Motor neuron (in vitro differentiated cells): ENCODE measurements around the gene FEM1B. TPM values are rescaled to one million over a fixed set of nuclear protein-coding genes. Genes with fewer than 3 reads are reported as not detected.

Experiments used
- ATAC-seq, 8 experiments: fragments of 200-7000 bp; cut with Tn5 transposase; replicated peaks in 6 of 8; 2 replicates each; pipeline ENCODE4 v1.8.0; 2021; ENCODE audit warnings: mild to moderate bottlenecking in 8 of 8, moderate library complexity in 8 of 8
- H3K27ac ChIP-seq, 2 donors: fragments of 250-450 bp; sonication (Bioruptor Pico); 2 replicates each; pipeline ENCODE4 v1.9.0; 2021; ENCODE audit warnings: antibody characterized with exemption in 2 of 2, mild to moderate bottlenecking in 2 of 2, moderate library complexity in 1 of 2
- H3K4me1 ChIP-seq, 2 donors: fragments of 250-450 bp; sonication (Bioruptor Pico); replicated peaks in 1 of 2; 2 replicates each; pipeline ENCODE4 v1.6.1; 2021; ENCODE audit warnings: antibody characterized with exemption in 2 of 2, mild to moderate bottlenecking in 2 of 2, moderate library complexity in 1 of 2
- H3K4me3 ChIP-seq, 5 donors: fragments of 250-450 bp; sonication (Bioruptor Pico); 2 replicates each; pipeline ENCODE4 v1.9.0; 2021; ENCODE audit warnings: antibody characterized with exemption in 5 of 5, mild to moderate bottlenecking in 5 of 5, moderate library complexity in 4 of 5
- WGBS, 10 experiments: fragments of 450-650 bp; shearing (Covaris generic); methylation state at CpG; one replicate each; pipeline ENCODE4 v1.0.0; 2022; 5-methylcytosine and 5-hydroxymethylcytosine counted together
- in situ Hi-C, 9 experiments: fragments of 400-800 bp; cut with MboI; loops; one replicate each; pipeline ENCODE4 v1.15.0; 2021; ENCODE audit warnings: low sequenced_read_pairs in 9 of 9, low pct_unique_long_range_greater_than_20kb in 2 of 9; ENCODE audit not compliant: unreplicated experiment in 9 of 9
- total RNA-seq, 8 experiments: library from RNA; unstranded; fragments of 300-600 nt; gene quantifications; 2 replicates each; pipeline versions ENCODE4 v1.2.3 to v1.2.4, GENCODE V29; 2022

The FEM1B gene
- total RNA-seq, 8 experiments from 2014 or later: 20.6 to 78.3 (median 44.0) TPM

DNA sequence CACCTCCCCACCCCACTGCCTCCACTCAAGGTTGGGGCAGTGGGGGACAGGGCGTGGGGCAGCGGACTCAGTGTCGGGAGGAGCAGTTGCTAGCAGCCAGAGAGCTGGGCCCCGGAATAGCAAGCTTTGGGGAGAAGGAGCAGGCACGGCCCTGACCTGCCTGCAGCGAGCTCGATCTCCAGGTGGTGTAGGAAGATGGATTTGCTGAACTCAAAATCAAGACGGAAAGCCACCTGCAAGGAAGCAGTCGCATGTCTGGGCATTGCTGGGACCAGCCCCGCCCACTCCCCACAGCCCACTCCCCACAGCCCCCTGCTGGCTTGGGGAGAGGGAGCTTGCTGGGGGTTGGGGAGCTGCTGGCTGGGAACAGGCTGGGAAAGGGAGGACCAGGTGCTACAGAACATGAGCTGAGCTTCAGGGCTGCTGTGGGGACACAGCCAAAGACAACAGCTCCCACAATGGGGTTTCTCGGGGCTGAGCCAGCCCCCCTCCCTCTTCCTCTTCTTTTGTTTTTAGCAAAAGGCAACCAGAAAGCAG is 38.0 kb downstream of the FEM1B start:
- WGBS, 10 experiments: 14 to 100% (median 60%) methylated on average over 1 of the region's 11 CpGs; no CpG with 5 or more reads in 7 of the 10 experiments
- Histone ChIP-seq H3K4me1 (peaks cover 0 to 8% of the 10 kb centered on the region in 2 donors), H3K4me3 (no peak overlapping the region), H3K27ac (no peak overlapping the region)
- ATAC-seq: peak in 3 of 8 experiments; percentile 27 to 55 (median 45)
- in situ Hi-C loops: loop anchor here in 2 of 9 experiments (25.0 kb wide), 1 partner anchor 222 kb away; no protein-coding TSS in a partner anchor

- no peak overlapping the region for H3K4me3 ChIP-seq
- H3K27ac ChIP-seq: no peak overlapping the region
- 59 to 80% (median 71%) methylated on average over 2 to 5 of the region's 17 CpGs; no CpG with 5 or more reads in 5 of the 10 experiments for WGBS, 10 experiments
- in situ Hi-C loops: loop anchor here in 2 of 9 experiments (25.0 kb wide), 1 partner anchor 221 kb away; no protein-coding TSS in a partner anchor
- peak in 6 of 8 experiments; percentile 37 to 55 (median 51) for ATAC-seq
- H3K4me1 ChIP-seq: peaks cover 0 to 8% of the 10 kb centered on the region in 2 donors
Observed at GRCh38 chr15:68316061-68316804, 38.7 kb downstream of the FEM1B start.

DNA sequence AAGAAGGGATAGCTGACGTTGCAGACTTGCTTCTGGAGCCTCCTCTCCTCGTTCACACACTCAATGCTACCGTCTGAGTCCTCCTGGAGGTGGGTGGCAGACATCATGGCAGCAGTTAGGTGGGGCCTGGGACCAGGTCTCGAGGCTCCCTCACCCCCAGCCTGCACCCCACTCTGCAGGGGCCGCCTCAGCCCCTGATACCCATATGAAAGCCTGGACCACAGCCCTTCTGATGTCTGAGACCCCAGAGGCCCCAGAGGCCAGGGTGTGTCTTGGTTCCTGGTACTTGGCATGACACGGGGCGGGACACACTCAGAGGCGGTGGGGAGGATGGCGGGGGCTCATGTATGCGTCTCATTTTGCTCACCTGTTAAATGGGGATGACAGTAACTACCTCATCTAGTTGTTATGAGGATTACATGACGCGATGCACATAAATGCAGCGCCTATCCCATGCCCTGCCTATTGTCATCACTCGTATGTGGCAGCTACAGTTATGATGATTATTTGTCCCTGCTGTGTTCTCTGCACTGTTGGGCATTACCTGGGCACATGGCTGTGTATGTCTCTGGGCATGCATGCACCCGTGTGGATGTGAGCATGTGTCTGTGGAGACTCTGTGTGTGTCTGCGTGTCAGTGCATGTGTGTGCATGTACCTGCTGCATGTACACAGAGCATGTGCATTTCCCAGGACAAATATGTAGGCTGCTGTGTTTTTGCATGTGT is 39.9 kb downstream of the FEM1B start:
- Histone ChIP-seq H3K4me1 (peaks cover 0 to 8% of the 10 kb centered on the region in 2 donors), H3K27ac (no peak overlapping the region), H3K4me3 (no peak overlapping the region)
- in situ Hi-C loops: loop anchor here in 2 of 9 experiments (25.0 kb wide), 1 partner anchor 220 kb away; no protein-coding TSS in a partner anchor
- no peak for ATAC-seq
- WGBS, 10 experiments: 50 to 94% (median 67%) methylated on average over 2 to 5 of the region's 16 CpGs; no CpG with 5 or more reads in 6 of the 10 experiments

GRCh38 chr15:68318008-68318835 is 40.7 kb downstream of the FEM1B start:
- no peak overlapping the region for H3K4me3 ChIP-seq
- in situ Hi-C loops: loop anchor here in 2 of 9 experiments (25.0 kb wide), 1 partner anchor 219 kb away; no protein-coding TSS in a partner anchor
- 40 to 100% (median 83%) methylated on average over 1 to 2 of the region's 6 CpGs; no CpG with 5 or more reads in 5 of the 10 experiments for WGBS, 10 experiments
- no peak overlapping the region for H3K27ac ChIP-seq
- peaks cover 0 to 8% of the 10 kb centered on the region in 2 donors for H3K4me1 ChIP-seq
- ATAC-seq: no peak

DNA sequence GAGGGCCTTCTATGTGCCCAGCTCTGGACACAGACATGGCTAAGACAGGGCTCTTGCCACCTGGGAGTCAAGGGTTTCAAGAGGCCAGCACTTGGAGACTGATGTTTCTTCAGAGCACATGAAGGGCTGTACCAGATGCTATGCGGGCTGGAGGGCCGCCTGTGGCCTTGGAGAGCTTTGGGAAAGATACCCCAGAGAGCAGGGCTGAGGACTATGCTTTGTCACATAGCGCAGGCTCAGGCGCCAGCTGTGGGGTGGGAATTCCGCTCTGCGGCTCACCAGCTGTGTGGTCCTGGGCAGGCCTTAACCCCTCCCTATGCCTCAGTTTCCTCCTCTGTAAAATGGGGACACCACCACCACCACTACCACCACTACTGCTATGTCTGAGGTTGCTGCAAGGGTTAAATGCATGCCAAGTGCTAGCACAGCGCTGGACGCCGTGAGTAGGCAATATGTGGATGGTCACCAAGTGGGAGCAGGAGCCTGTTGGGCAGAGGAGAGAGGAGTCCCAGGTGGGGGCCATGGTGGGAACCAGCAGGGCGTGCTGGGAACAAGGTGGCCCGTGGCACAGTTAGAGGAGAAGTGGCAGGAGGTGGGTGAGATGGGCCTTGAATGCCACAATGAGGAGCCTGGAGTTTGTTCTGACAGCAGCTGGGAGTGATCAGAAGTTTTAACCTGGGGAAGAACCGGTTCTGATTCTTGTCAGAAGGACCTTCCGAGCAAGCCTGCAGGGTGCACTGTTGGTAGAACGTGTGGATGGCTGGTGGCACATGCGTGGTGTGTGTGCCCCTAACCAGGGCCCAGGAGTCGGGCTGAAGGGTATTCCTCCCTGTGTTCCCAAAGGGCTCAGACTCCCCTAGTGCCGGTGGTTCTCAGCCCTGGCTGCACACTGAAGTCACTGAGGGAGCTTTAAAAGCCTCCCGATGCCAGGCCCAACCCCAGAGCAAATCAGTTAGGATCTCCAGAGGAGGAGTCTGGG is 41.7 kb downstream of the FEM1B start:
- H3K27ac ChIP-seq: no peak overlapping the region
- peaks cover 0 to 8% of the 10 kb centered on the region in 2 donors for H3K4me1 ChIP-seq
- in situ Hi-C loops: loop anchor here in 2 of 9 experiments (25.0 kb wide), 1 partner anchor 218 kb away; no protein-coding TSS in a partner anchor
- no peak overlapping the region for H3K4me3 ChIP-seq
- ATAC-seq: no peak
- 61 to 100% (median 93%) methylated on average over 1 to 10 of the region's 18 CpGs; no CpG with 5 or more reads in 1 of the 10 experiments for WGBS, 10 experiments

DNA sequence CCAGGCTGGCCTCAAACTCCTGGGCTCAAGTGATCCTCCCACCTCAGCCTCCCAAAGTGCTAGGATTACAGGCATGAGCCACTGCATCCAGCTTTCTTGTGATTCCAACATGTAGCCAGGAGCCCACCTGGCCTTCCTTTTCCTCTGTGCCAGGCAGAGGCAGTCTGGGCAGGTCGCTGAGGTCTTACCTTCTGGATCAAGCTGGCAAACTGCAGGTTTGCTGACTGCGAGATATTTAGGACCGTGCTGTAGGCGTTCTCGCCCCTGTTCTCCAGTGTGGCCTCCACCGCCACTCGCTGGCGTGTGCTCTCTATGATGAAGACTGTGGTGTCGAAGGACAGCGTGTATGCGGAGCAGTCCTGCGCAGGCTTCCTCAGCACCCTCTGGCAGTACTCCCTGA is 42.5 kb downstream of the FEM1B start:
- no peak overlapping the region for H3K4me3 ChIP-seq
- peaks cover 0 to 8% of the 10 kb centered on the region in 2 donors for H3K4me1 ChIP-seq
- ATAC-seq: no peak
- H3K27ac ChIP-seq: no peak overlapping the region
- in situ Hi-C loops: loop anchor here in 2 of 9 experiments (25.0 kb wide), 1 partner anchor 217 kb away; no protein-coding TSS in a partner anchor
- 50 to 100% (median 93%) methylated on average over 2 to 6 of the region's 12 CpGs; no CpG with 5 or more reads in 5 of the 10 experiments for WGBS, 10 experiments

GRCh38 chr15:68321229-68321628 is 43.7 kb downstream of the FEM1B start:
- WGBS, 10 experiments: 47 to 100% (median 80%) methylated on average over 1 to 2 of the region's 7 CpGs; no CpG with 5 or more reads in 7 of the 10 experiments
- no peak for ATAC-seq
- H3K27ac ChIP-seq: no peak overlapping the region
- in situ Hi-C loops: loop anchor here in 2 of 9 experiments (25.0 kb wide), 1 partner anchor 216 kb away; no protein-coding TSS in a partner anchor
- H3K4me3 ChIP-seq: no peak overlapping the region
- H3K4me1 ChIP-seq: no peaks in the 10 kb centered on the region

GRCh38 chr15:68322796-68323195 is 45.3 kb downstream of the FEM1B start:
- Histone ChIP-seq H3K4me1 (no peaks in the 10 kb centered on the region), H3K4me3 (no peak overlapping the region), H3K27ac (no peak overlapping the region)
- in situ Hi-C loops: loop anchor here in 2 of 9 experiments (25.0 kb wide), 1 partner anchor 215 kb away; no protein-coding TSS in a partner anchor
- 26 to 100% (median 79%) methylated on average over 1 to 6 of the region's 9 CpGs; no CpG with 5 or more reads in 4 of the 10 experiments for WGBS, 10 experiments
- no peak for ATAC-seq

DNA sequence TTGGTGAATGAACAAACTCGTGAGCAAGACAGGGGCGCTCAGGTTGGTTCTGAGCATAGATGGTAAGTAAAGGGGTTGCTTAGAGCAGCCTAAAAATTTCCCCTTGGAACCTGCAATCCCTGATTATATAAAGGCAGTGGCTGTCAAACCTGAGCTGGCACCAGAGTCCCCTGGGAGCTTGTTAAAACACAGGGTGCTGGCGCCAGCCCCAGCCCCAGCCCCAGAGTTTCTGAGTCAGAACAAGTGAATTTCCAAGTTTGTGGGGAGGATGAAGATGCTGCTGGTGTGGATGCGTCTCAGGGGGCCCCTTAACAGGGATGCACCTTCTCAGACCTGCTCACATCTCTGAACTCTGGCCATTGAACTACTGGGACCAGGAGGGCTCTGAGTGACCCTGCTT is 48.2 kb downstream of the FEM1B start:
- in situ Hi-C loops: no loop called here
- peaks cover 0 to 6% of the 10 kb centered on the region in 2 donors for H3K4me1 ChIP-seq
- ATAC-seq: no peak
- no peak overlapping the region for H3K27ac ChIP-seq
- 39 to 100% (median 73%) methylated on average over 1 to 4 of the region's 4 CpGs; no CpG with 5 or more reads in 3 of the 10 experiments for WGBS, 10 experiments
- H3K4me3 ChIP-seq: no peak overlapping the region

DNA sequence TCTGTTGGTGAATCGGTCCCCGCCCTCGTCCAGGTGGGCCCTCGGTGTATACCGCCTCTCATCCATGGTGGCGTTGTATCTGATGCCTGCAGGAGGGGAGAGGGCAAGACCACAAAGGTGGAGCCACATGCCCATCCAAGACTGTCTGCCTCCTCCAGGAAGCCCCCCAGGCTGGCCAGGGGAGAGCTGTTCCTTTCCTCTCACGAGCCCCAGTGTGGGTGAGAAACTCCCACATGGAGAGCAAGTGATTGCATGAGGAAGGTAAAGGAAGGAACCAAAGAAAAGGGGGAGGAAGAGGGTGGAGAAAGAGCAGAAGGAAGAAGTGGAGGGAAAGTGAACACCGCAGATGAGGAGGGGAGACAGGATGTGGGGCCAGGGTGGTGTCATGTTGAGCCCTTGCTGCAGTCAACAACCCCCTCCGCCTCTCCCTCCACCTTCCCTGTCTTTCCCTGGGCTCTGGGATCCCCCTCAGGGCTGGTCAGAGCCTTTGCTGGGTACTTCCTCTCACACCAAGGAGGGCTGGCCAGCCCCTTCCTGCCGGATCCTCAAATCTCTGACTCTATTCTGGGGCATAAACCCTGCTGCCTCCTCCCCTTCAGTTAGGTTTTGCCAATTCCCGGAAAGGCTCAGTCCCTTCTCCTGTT is 49.3 kb downstream of the FEM1B start:
- peaks cover 0 to 11% of the 10 kb centered on the region in 2 donors for H3K4me1 ChIP-seq
- 50 to 100% (median 83%) methylated on average over 1 to 9 of the region's 11 CpGs; no CpG with 5 or more reads in 5 of the 10 experiments for WGBS, 10 experiments
- H3K4me3 ChIP-seq: no peak overlapping the region
- no peak overlapping the region for H3K27ac ChIP-seq
- in situ Hi-C loops: no loop called here
- no peak for ATAC-seq

DNA sequence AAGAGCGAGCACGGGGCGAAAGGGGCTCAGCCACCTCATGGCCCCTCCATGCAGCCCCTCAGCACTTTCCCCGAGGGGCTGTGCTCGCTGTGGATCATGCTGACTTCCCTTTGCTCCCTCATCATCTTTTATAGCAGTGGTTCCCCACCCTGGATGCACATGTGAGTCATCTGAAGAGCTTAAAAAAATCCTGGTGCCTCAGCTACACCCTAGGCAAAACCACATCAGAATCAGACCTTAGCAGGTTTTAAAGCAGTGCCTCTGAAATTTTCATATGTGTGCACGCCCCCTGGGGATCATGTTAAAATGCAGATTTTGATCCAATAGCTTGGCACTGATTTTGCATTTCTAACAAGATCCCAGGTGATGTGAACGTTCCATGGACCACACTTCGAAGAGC is 50.9 kb downstream of the FEM1B start:
- peaks cover 0 to 11% of the 10 kb centered on the region in 2 donors for H3K4me1 ChIP-seq
- 0 to 100% (median 0%) methylated on average over 1 to 2 of the region's 8 CpGs; no CpG with 5 or more reads in 3 of the 10 experiments for WGBS, 10 experiments
- ATAC-seq: peak in 5 of 8 experiments; percentile 31 to 100 (median 69)
- H3K27ac ChIP-seq: no peak overlapping the region
- in situ Hi-C loops: no loop called here
- H3K4me3 ChIP-seq: no peak overlapping the region
